H1 (cell line): ENCODE measurements around the gene LKAAEAR1. TPM values are rescaled to one million over a fixed set of nuclear protein-coding genes. Genes with fewer than 3 reads are reported as not detected.

Source experiments
- RBBP5 ChIP-seq: IDR thresholded peaks from 2 replicates; pipeline ENCODE4 v1.7.1; 2012; ENCODE audit warnings: low read depth, mild to moderate bottlenecking, inconsistent platforms, low read length, moderate library complexity, borderline replicate concordance
- SUZ12 ChIP-seq: fragments of 200-600 bp; sonication (generic); IDR thresholded peaks from 2 replicates; pipeline ENCODE4 v1.6.1; 2012; ENCODE audit warnings: mild to moderate bottlenecking, inconsistent platforms, low read length, moderate library complexity, mixed read lengths
- microRNA-seq, 2 experiments: library from miRNA; unstranded; fragments of <30 nt; microRNA quantifications; one replicate each; pipeline versions ENCODE4 to v1.2.0, GENCODE V29; 2016 to 2020; ENCODE audit warnings: borderline microRNAs expressed in 2 of 2, borderline number of aligned reads in 2 of 2, borderline replicate concordance in 1 of 2
- polyA plus RNA-seq, 7 experiments: library from polyadenylated mRNA; depleted of rRNA in 3 of 7; stranded (reverse) in 5 of 7; unstranded in 2 of 7; fragments of >200 nt in 5 of 7; fragments of 200-250 nt in 2 of 7; gene quantifications; 1 replicate in 5 of 7; 2 replicates in 1 of 7; 4 replicates in 1 of 7; pipeline versions ENCODE4 v1.2.1 to v1.2.3, GENCODE V29; 2011 to 2013; ENCODE audit warnings: missing spikeins in 2 of 7, mixed read lengths in 2 of 7
- small RNA-seq: library from polyadenylated mRNA; stranded (forward); fragments of <200 nt; extraction: miRNeasy Mini kit (QIAGEN cat#:217004); gene quantifications from one replicate; pipeline ENCODE3, GENCODE V24; 2013; ENCODE audit not compliant: insufficient read depth
- total RNA-seq: library from RNA; stranded (reverse); fragmentation: NEBNext Ultra II Directional; extraction: Animal tissue kit (Norgen Biotek cat#: 25700); gene quantifications from 2 replicates; pipeline ENCODE4 v1.2.1, GENCODE V29; 2021

Gene LKAAEAR1
- total and polyA plus RNA-seq, 2 of the 8 experiments (the other 6 are each of a cell fraction or from before 2014, with no cell fraction given) = 0.41 to 0.53 TPM

DNA sequence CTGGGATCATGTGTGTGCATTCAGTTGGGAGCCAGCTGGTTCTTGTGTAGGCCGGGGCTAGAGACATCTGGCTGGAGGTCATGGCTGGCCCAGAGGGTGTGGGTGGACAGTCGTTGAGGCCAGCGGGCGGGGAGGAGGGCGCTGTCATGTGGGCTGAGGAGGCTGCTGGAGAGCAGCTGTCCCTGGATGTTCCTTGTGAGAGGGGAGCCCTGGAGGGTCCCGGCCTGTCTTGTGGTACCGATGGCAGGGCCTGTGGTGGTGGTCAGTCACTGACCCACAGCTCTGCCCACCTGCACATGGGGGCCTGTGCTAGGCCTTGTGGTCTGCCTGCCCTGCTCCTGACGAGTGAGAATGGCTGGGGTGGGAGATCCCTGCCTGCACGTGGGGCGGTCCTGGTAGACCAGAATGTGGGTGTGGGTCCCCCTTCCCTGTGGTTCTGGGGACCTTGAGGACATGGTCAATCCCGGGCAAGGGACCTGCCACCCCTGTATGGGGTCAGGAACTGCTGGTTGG is 50.2 kb downstream of the LKAAEAR1 start (continued):
- TF ChIP-seq RBBP5 = no peak
- no peak for TF ChIP-seq SUZ12

Small RNA genes within 50 kb of the gene (microRNA-seq; reads per million reads assigned to microRNA genes)
- 0 to 0.46 reads per million in 2 experiments for gene MIR6813

Small RNA genes within 50 kb of the gene (small RNA-seq; reads per million reads assigned to genes)
- not detected for gene AL355803.1
- gene MIR6813 = not detected

Other genes with a start within 250 kb of the LKAAEAR1 start
- gene ABHD16B, start 222.9 kb downstream of the LKAAEAR1 start, total RNA-seq = not detected in 2 replicates
- 0.05 TPM in 1 of 2 replicates, not detected in the other for gene ABHD16B, start 222.9 kb downstream of the LKAAEAR1 start, polyA plus RNA-seq (2011; rRNA removed)
- gene TPD52L2, start 219.1 kb downstream of the LKAAEAR1 start, total RNA-seq = 77.1 and 78.1 TPM in 2 replicates
- gene TPD52L2, start 219.1 kb downstream of the LKAAEAR1 start, polyA plus RNA-seq (2011; rRNA removed) = 80.2 and 96.5 TPM in 2 replicates
- gene DNAJC5, start 189.3 kb downstream of the LKAAEAR1 start, total RNA-seq = 31.2 and 32.8 TPM in 2 replicates
- gene DNAJC5, start 189.3 kb downstream of the LKAAEAR1 start, polyA plus RNA-seq (2011; rRNA removed) = 19.2 and 25.0 TPM in 2 replicates
- 36.5 and 37.4 TPM in 2 replicates for gene UCKL1, start 128.0 kb downstream of the LKAAEAR1 start, total RNA-seq
- gene UCKL1, start 128.0 kb downstream of the LKAAEAR1 start, polyA plus RNA-seq (2011; rRNA removed) = 91.2 and 106 TPM in 2 replicates
- gene ZNF512B, start 114.5 kb downstream of the LKAAEAR1 start, total RNA-seq = 26.6 and 27.0 TPM in 2 replicates
- 7.3 and 10.6 TPM in 2 replicates for gene ZNF512B, start 114.5 kb downstream of the LKAAEAR1 start, polyA plus RNA-seq (2011; rRNA removed)
- gene SAMD10, start 104.8 kb downstream of the LKAAEAR1 start, total RNA-seq = 3.0 and 3.8 TPM in 2 replicates
- gene SAMD10, start 104.8 kb downstream of the LKAAEAR1 start, polyA plus RNA-seq (2011; rRNA removed) = 5.2 and 6.4 TPM in 2 replicates
- gene PRPF6, start 103.3 kb downstream of the LKAAEAR1 start, total RNA-seq = 76.9 and 80.7 TPM in 2 replicates
- 27.9 and 42.8 TPM in 2 replicates for gene PRPF6, start 103.3 kb downstream of the LKAAEAR1 start, polyA plus RNA-seq (2011; rRNA removed)
- 0.52 and 0.61 TPM in 2 replicates for gene C20orf204, start 48.2 kb downstream of the LKAAEAR1 start, total RNA-seq
- 0.39 and 0.96 TPM in 2 replicates for gene C20orf204, start 48.2 kb downstream of the LKAAEAR1 start, polyA plus RNA-seq (2011; rRNA removed)
- gene SOX18, start 34.8 kb downstream of the LKAAEAR1 start, total RNA-seq = 0.23 TPM in 1 of 2 replicates, not detected in the other
- gene SOX18, start 34.8 kb downstream of the LKAAEAR1 start, polyA plus RNA-seq (2011; rRNA removed) = 0.08 and 0.09 TPM in 2 replicates
- 41.4 and 46.3 TPM in 2 replicates for gene TCEA2, start 21.2 kb downstream of the LKAAEAR1 start, total RNA-seq
- 42.3 and 66.0 TPM in 2 replicates for gene TCEA2, start 21.2 kb downstream of the LKAAEAR1 start, polyA plus RNA-seq (2011; rRNA removed)
- gene RGS19, start 4.9 kb downstream of the LKAAEAR1 start, total RNA-seq = 12.7 and 13.1 TPM in 2 replicates
- 16.8 and 21.9 TPM in 2 replicates for gene RGS19, start 4.9 kb downstream of the LKAAEAR1 start, polyA plus RNA-seq (2011; rRNA removed)
- gene OPRL1, start 4.3 kb downstream of the LKAAEAR1 start, total RNA-seq = 0.52 and 0.63 TPM in 2 replicates
- 0.98 and 2.0 TPM in 2 replicates for gene OPRL1, start 4.3 kb downstream of the LKAAEAR1 start, polyA plus RNA-seq (2011; rRNA removed)
- gene NPBWR2, start 23.2 kb upstream of the LKAAEAR1 start, total RNA-seq = not detected in 2 replicates
- not detected in 2 replicates for gene NPBWR2, start 23.2 kb upstream of the LKAAEAR1 start, polyA plus RNA-seq (2011; rRNA removed)
- 1.1 and 2.0 TPM in 2 replicates for gene MYT1, start 80.1 kb upstream of the LKAAEAR1 start, total RNA-seq
- gene MYT1, start 80.1 kb upstream of the LKAAEAR1 start, polyA plus RNA-seq (2011; rRNA removed) = 0.63 and 1.0 TPM in 2 replicates
- 55.1 and 57.8 TPM in 2 replicates for gene PCMTD2, start 171.3 kb upstream of the LKAAEAR1 start, total RNA-seq
- 21.4 and 24.6 TPM in 2 replicates for gene PCMTD2, start 171.3 kb upstream of the LKAAEAR1 start, polyA plus RNA-seq (2011; rRNA removed)